GM18873 (cell line): ENCODE measurements around the gene DMRTA2.
"Not testable (repeated sequence)": the region's sequence is repeated elsewhere in the genome, so short reads cannot be mapped to it uniquely, and the experiment has no call there.

Source experiments
- ATAC-seq: cut with Tn5 transposase; IDR thresholded peaks from one replicate; pipeline ENCODE4 v1.9.1; 2021; ENCODE audit warnings: mild to moderate bottlenecking, moderate library complexity, moderate number of reproducible peaks; ENCODE audit not compliant: unreplicated experiment, low FRiP score

The DMRTA2 gene

GRCh38 chr1:50393522-50394120 is 29.6 kb downstream of the DMRTA2 start:
- ATAC-seq, result no peak

- not testable (repeated sequence) for ATAC-seq
Observed at GRCh38 chr1:50381551-50381950, 41.7 kb downstream of the DMRTA2 start.

- no peak for ATAC-seq
Observed at GRCh38 chr1:50378770-50379169, 44.5 kb downstream of the DMRTA2 start.

- ATAC-seq, result no peak
Observed at GRCh38 chr1:50373532-50373931, 49.7 kb downstream of the DMRTA2 start.

GRCh38 chr1:50371749-50372148 is 51.5 kb downstream of the DMRTA2 start:
- ATAC-seq, result no peak

- no peak for ATAC-seq
Observed at GRCh38 chr1:50369830-50370229, 53.4 kb downstream of the DMRTA2 start.

- no peak for ATAC-seq
Observed at GRCh38 chr1:50369008-50369634, 54.1 kb downstream of the DMRTA2 start.

- ATAC-seq, result no peak
Observed at GRCh38 chr1:50368179-50369007, 54.9 kb downstream of the DMRTA2 start.
